ENCODE data around the gene SLC44A5.

Gene SLC44A5

GRCh38 chr1:75543705-75544104 lies 67.2 kb downstream of the SLC44A5 start:
- H3K79me2 ChIP-seq (ENCODE audit: insufficient read depth, low read length): no peaks in the 10 kb centered on the region
- H2AFZ ChIP-seq (ENCODE audit: low read depth, low read length): no peak overlapping the region
- ATAC-seq (ENCODE audit: insufficient read depth, low read depth) (no peak), DNase-seq (no peak)
- H3K27me3 ChIP-seq (ENCODE audit: insufficient read depth, low read length, poor library complexity): no peaks in the 10 kb centered on the region
- H3K27ac ChIP-seq (ENCODE audit: low read length): no peak overlapping the region
- H3K4me3 ChIP-seq (ENCODE audit: low read depth in 1 of 2, low read length in 2 of 2): no peak overlapping the region
- no peak overlapping the region for H3K4me2 ChIP-seq (ENCODE audit: insufficient read depth, low read length)
- no peaks in the 10 kb centered on the region for H3K4me1 ChIP-seq (ENCODE audit: insufficient read depth, low read length)
- H3K9ac ChIP-seq (ENCODE audit: low read depth, low read length): no peak overlapping the region
- no peaks in the 10 kb centered on the region for H4K20me1 ChIP-seq (ENCODE audit: insufficient read depth, low read length)
- TF ChIP-seq CTCF (IDR thresholded peaks at IDR 0.05; ENCODE audit: borderline replicate concordance, extremely low read depth, low read length, poor library complexity, severe bottlenecking) (no peak), EZH2 (IDR thresholded peaks at IDR 0.05; ENCODE audit: borderline replicate concordance, low read depth, low read length, severe bottlenecking) (no peak)
- no peaks in the 10 kb centered on the region for H3K9me3 ChIP-seq (ENCODE audit: insufficient read depth, low read length, severe bottlenecking)
- H3K36me3 ChIP-seq (ENCODE audit: insufficient read depth, low read length): no peaks in the 10 kb centered on the region

GRCh38 chr1:75542818-75543570 lies 67.9 kb downstream of the SLC44A5 start:
- Histone ChIP-seq H3K79me2 (ENCODE audit: insufficient read depth, low read length) (no peaks in the 10 kb centered on the region), H3K4me2 (ENCODE audit: insufficient read depth, low read length) (no peak overlapping the region), H3K36me3 (ENCODE audit: insufficient read depth, low read length) (no peaks in the 10 kb centered on the region), H3K4me1 (ENCODE audit: insufficient read depth, low read length) (no peaks in the 10 kb centered on the region), H3K27ac (ENCODE audit: low read length) (no peak overlapping the region), H4K20me1 (ENCODE audit: insufficient read depth, low read length) (no peaks in the 10 kb centered on the region), H2AFZ (ENCODE audit: low read depth, low read length) (no peak overlapping the region), H3K4me3 (ENCODE audit: low read depth in 1 of 2, low read length in 2 of 2) (no peak overlapping the region), H3K27me3 (ENCODE audit: insufficient read depth, low read length, poor library complexity) (no peaks in the 10 kb centered on the region), H3K9me3 (ENCODE audit: insufficient read depth, low read length, severe bottlenecking) (no peaks in the 10 kb centered on the region), H3K9ac (ENCODE audit: low read depth, low read length) (no peak overlapping the region)
- DNase-seq (no peak), ATAC-seq (ENCODE audit: insufficient read depth, low read depth) (no peak)
- TF ChIP-seq CTCF (IDR thresholded peaks at IDR 0.05; ENCODE audit: borderline replicate concordance, extremely low read depth, low read length, poor library complexity, severe bottlenecking) (no peak), EZH2 (IDR thresholded peaks at IDR 0.05; ENCODE audit: borderline replicate concordance, low read depth, low read length, severe bottlenecking) (no peak)

- Histone ChIP-seq H3K27me3 (ENCODE audit: insufficient read depth, low read length, poor library complexity) (no peaks in the 10 kb centered on the region), H3K4me3 (ENCODE audit: low read depth in 1 of 2, low read length in 2 of 2) (no peak overlapping the region), H4K20me1 (ENCODE audit: insufficient read depth, low read length) (no peaks in the 10 kb centered on the region), H3K9me3 (ENCODE audit: insufficient read depth, low read length, severe bottlenecking) (no peaks in the 10 kb centered on the region), H2AFZ (ENCODE audit: low read depth, low read length) (no peak overlapping the region), H3K36me3 (ENCODE audit: insufficient read depth, low read length) (no peaks in the 10 kb centered on the region), H3K79me2 (ENCODE audit: insufficient read depth, low read length) (no peaks in the 10 kb centered on the region), H3K4me2 (ENCODE audit: insufficient read depth, low read length) (no peak overlapping the region), H3K4me1 (ENCODE audit: insufficient read depth, low read length) (no peaks in the 10 kb centered on the region), H3K27ac (ENCODE audit: low read length) (no peak overlapping the region), H3K9ac (ENCODE audit: low read depth, low read length) (no peak overlapping the region)
- DNase-seq (no peak), ATAC-seq (ENCODE audit: insufficient read depth, low read depth) (no peak)
- TF ChIP-seq CTCF (IDR thresholded peaks at IDR 0.05; ENCODE audit: borderline replicate concordance, extremely low read depth, low read length, poor library complexity, severe bottlenecking) (no peak), EZH2 (IDR thresholded peaks at IDR 0.05; ENCODE audit: borderline replicate concordance, low read depth, low read length, severe bottlenecking) (no peak)
Observed at GRCh38 chr1:75539230-75540116, 71.4 kb downstream of the SLC44A5 start.
